Subcutaneous abdominal adipose tissue (tissue), 5 donors: ENCODE data around the gene TOMM6.
"Not testable (repeated sequence)": the region's sequence is repeated elsewhere in the genome, so short reads cannot be mapped to it uniquely, and the experiment has no call there.

ENCODE experiments used
- H3K27ac ChIP-seq: one replicate; pipeline ENCODE4 v1.7.0; 2013; ENCODE audit warnings: low read depth, mild to moderate bottlenecking, inconsistent platforms, low read length, moderate library complexity
- H3K27me3 ChIP-seq, 5 donors: one replicate each; pipeline ENCODE4 v1.7.0; 2013; ENCODE audit warnings: low read length in 5 of 5, inconsistent platforms in 1 of 5; ENCODE audit not compliant: control insufficient read depth in 5 of 5, insufficient read depth in 4 of 5
- H3K36me3 ChIP-seq, 5 donors: one replicate each; pipeline ENCODE4 v1.7.0; 2013; ENCODE audit warnings: low read length in 5 of 5; ENCODE audit not compliant: control insufficient read depth in 5 of 5, insufficient read depth in 5 of 5
- H3K4me1 ChIP-seq, 5 donors: one replicate each; pipeline ENCODE4 v1.7.0; 2013; ENCODE audit warnings: low read length in 5 of 5, mild to moderate bottlenecking in 3 of 5, moderate library complexity in 1 of 5; ENCODE audit not compliant: control insufficient read depth in 5 of 5, insufficient read depth in 5 of 5
- H3K4me3 ChIP-seq, 5 donors: one replicate each; pipeline ENCODE4 v1.7.0; 2013; ENCODE audit warnings: low read length in 5 of 5, low read depth in 1 of 5
- H3K9ac ChIP-seq, 5 donors: one replicate each; pipeline ENCODE4 v1.7.0; 2013; ENCODE audit warnings: low read length in 5 of 5, mild to moderate bottlenecking in 4 of 5, moderate library complexity in 3 of 5
- H3K9me3 ChIP-seq, 5 donors: one replicate each; pipeline ENCODE4 v1.7.0; 2013; ENCODE audit warnings: low read length in 5 of 5; ENCODE audit not compliant: control insufficient read depth in 5 of 5
- donor health status: healthy.
- donor health status: healthy.
- donor health status: healthy.
- donor health status: healthy.
- donor health status: healthy.

TOMM6 gene

DNA sequence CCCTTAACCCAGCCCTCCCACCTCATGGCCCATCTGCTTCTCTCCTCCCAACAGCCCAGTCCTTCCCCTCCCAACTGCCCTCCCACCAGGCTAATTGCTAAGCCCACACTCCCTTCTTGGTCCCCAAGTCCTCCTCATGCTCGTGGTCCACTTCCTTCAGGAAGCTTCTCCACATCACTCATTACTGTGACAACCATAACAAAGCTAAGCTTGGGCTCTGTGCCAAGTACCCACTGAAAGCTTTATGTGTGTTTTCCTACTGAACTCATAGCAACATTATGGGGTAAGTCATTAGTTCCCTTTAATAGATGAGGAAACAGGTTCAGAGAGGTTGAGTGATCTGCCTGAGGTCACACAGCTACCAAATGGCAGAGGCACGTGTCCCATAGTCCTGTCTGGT, 24.0 kb upstream of the TOMM6 start:
- Histone ChIP-seq H3K4me1 (peaks cover 0 to 16% (median 12%) of the 10 kb centered on the region in 5 donors), H3K27ac (no peak overlapping the region), H3K36me3 (no peaks in the 10 kb centered on the region), H3K27me3 (no peaks in the 10 kb centered on the region), H3K9me3 (no peaks in the 10 kb centered on the region), H3K4me3 (no peak overlapping the region), H3K9ac (no peak overlapping the region)

DNA sequence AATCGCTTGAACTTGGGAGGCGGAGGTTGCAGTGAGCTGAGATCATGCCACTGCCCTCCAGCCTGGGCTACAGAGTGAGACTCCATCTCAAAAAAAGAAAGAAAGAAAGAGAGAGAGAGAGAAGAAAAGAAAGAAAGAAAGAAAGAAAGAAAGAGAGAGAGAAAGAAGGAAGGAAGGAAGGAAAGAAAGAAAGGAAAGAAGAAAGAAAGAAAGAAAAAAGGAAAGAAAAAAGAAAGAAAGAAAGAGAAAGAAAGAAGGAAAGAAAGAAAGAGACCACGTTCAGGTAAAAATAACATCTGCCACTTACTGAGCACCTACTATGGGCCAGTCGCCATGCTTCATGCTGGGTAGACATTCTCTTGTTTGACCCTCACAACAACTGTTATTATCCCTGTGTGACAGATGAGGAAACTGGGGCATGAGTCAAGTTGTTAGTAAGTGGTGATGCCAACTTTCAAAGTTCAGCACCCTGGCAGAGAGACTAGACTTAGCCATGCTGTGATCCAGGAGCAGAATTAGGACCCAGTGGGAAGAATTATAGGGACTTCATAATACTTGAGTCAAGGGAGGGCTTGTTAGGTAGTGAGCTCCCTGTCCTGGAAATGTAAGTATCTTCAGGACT, 21.3 kb upstream of the TOMM6 start:
- Histone ChIP-seq H3K36me3 (peaks cover 0 to 19% (median 13%) of the 10 kb centered on the region in 5 donors), H3K4me1 (peaks cover 0 to 16% (median 12%) of the 10 kb centered on the region in 5 donors)
- not testable (repeated sequence) for H3K4me3 ChIP-seq, H3K9me3 ChIP-seq, H3K27me3 ChIP-seq, H3K9ac ChIP-seq, H3K27ac ChIP-seq

GRCh38 chr6:41767112-41767833, 20.2 kb upstream of the TOMM6 start:
- Histone ChIP-seq H3K4me3 (no peak overlapping the region), H3K9ac (peak overlapping the region in 2 of 5 donors; percentile 16 to 17), H3K27ac (no peak overlapping the region), H3K9me3 (no peaks in the 10 kb centered on the region), H3K27me3 (no peaks in the 10 kb centered on the region), H3K36me3 (peaks cover 0 to 30% (median 24%) of the 10 kb centered on the region in 5 donors), H3K4me1 (peaks cover 0 to 16% (median 12%) of the 10 kb centered on the region in 5 donors)

- Histone ChIP-seq H3K4me1 (peaks cover 0 to 16% (median 12%) of the 10 kb centered on the region in 5 donors), H3K27me3 (no peaks in the 10 kb centered on the region), H3K36me3 (peaks cover 0 to 41% (median 35%) of the 10 kb centered on the region in 5 donors), H3K9ac (peak overlapping the region in 1 of 5 donors; percentile 35), H3K4me3 (no peak overlapping the region), H3K27ac (no peak overlapping the region), H3K9me3 (no peaks in the 10 kb centered on the region)
Observed at GRCh38 chr6:41768545-41769308, 18.8 kb upstream of the TOMM6 start.

- peaks cover 0 to 16% (median 12%) of the 10 kb centered on the region in 5 donors for H3K4me1 ChIP-seq
- no peak overlapping the region for H3K27ac ChIP-seq
- H3K9ac ChIP-seq, result no peak overlapping the region
- peaks cover 0 to 46% (median 39%) of the 10 kb centered on the region in 5 donors for H3K36me3 ChIP-seq
- no peaks in the 10 kb centered on the region for H3K27me3 ChIP-seq
- no peak overlapping the region for H3K4me3 ChIP-seq
- no peaks in the 10 kb centered on the region for H3K9me3 ChIP-seq
Observed at GRCh38 chr6:41769376-41769775, 18.1 kb upstream of the TOMM6 start.

- no peak overlapping the region for H3K9ac ChIP-seq
- H3K4me3 ChIP-seq, result no peak overlapping the region
- peaks cover 0 to 16% (median 12%) of the 10 kb centered on the region in 5 donors for H3K4me1 ChIP-seq
- no peaks in the 10 kb centered on the region for H3K27me3 ChIP-seq
- no peaks in the 10 kb centered on the region for H3K9me3 ChIP-seq
- H3K27ac ChIP-seq, result no peak overlapping the region
- peaks cover 0 to 57% (median 50%) of the 10 kb centered on the region in 5 donors for H3K36me3 ChIP-seq
Observed at GRCh38 chr6:41770381-41771057, 17.0 kb upstream of the TOMM6 start.

DNA sequence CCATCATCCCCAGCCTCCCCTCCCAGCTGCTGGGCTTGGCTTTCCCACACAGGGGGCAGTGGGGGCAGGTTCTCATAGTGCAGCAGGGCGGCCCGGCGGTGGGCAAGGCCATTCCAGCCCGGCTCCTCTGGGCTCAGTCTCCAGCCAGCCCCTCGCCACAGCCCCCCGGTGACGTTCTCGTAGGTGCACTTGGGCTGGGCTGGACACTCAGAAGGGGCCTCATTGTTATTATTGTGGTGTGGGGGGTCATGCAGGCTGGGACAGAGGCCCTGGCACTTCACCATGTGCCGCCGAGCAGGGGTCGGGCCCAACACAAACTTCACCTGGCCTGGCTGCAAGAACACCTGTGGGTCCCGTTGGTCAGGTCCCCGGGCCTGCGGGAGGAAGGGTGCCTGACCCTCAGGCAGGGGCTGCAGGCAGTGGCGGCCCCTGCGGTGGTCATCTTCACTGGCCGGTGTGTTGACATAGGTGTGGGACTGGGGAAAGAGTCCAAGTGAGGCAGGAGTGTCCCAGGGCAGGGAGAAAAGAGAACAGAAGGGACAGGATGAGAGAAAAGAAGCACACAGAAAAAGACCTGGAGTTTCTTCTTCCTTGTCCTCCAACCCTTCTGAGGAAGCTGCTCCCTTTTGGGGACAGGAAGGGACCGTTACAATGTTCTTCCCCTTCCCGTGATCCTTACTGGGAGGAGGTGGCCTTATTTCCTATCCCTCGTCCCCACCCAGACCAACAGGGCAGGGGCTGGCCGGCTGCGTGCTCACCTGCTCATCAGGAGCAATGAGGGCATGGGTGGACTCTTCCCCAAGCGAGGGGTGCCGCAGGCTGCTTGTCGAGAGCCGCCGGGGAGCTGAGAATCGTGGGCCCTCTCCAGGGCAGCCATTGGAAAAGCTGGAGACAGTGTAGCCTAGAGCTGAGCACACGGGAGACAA, 16.2 kb upstream of the TOMM6 start:
- Histone ChIP-seq H3K9ac (no peak overlapping the region), H3K4me3 (no peak overlapping the region), H3K27ac (no peak overlapping the region), H3K27me3 (no peaks in the 10 kb centered on the region), H3K4me1 (peaks cover 0 to 13% (median 11%) of the 10 kb centered on the region in 5 donors), H3K9me3 (no peaks in the 10 kb centered on the region), H3K36me3 (peaks cover 0 to 63% (median 52%) of the 10 kb centered on the region in 5 donors)

DNA sequence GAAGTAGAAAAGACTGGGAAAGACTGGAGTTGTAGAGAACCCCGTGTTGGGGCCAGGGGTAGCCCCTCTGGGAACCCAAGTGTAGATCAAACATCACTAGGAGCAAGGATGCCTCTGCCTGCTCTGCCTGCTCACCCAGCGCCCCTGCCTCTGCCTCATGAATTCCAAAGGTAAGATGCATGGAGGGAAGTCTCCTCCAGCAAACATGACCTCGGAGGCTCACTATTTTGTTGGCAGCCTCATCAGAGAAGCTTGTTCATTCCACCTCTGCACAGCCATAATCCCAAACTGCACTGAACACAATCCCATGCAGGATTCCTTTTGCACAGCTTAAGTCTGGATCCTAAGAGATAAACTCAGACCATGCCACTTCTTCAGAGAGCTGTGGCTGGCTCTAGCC, 12.7 kb upstream of the TOMM6 start:
- H3K4me3 ChIP-seq, result no peak overlapping the region
- H3K9me3 ChIP-seq, result no peaks in the 10 kb centered on the region
- H3K9ac ChIP-seq, result no peak overlapping the region
- H3K4me1 ChIP-seq, result peaks cover 7 to 22% (median 16%) of the 10 kb centered on the region in 5 donors
- H3K27ac ChIP-seq, result no peak overlapping the region
- H3K36me3 ChIP-seq, result peaks cover 3 to 65% (median 56%) of the 10 kb centered on the region in 5 donors
- H3K27me3 ChIP-seq, result no peaks in the 10 kb centered on the region

DNA sequence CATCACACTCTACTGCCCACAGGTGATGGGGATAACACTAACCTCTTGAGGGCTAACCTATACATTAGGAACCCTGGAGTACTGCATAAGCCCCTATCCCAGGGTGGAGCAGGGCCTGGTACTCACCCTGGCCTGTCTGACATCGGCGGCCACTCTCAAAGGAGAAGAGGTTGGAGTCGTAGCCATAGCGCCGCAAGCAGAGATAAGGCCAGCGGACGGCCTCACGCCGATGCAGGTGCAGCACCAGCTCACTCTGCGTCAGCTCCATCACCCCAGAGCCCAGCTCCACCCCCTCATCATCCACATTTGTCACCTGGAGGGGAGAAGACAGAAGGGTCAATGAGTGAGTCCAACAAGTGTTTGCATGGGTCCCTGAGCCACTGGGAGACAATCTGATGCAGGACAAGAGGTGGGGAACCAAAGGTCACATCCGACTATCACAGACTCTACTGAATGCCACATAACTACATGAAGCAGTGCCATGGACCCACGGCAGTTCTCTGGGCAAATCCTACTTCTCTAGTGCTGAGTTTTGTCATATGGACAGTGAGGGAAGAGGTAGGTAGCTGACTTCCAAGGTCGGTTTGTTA, 12.1 kb upstream of the TOMM6 start:
- H3K27me3 ChIP-seq, result no peaks in the 10 kb centered on the region
- H3K9me3 ChIP-seq, result no peaks in the 10 kb centered on the region
- H3K4me3 ChIP-seq, result no peak overlapping the region
- no peak overlapping the region for H3K9ac ChIP-seq
- peaks cover 3 to 61% (median 54%) of the 10 kb centered on the region in 5 donors for H3K36me3 ChIP-seq
- H3K4me1 ChIP-seq, result peaks cover 7 to 22% (median 16%) of the 10 kb centered on the region in 5 donors
- H3K27ac ChIP-seq, result no peak overlapping the region
